PC-9 (cell line): ENCODE measurements around the gene CADM1. TPM values are rescaled to one million over a fixed set of nuclear protein-coding genes. Genes with fewer than 3 reads are reported as not detected.

Experiments used
- BruUV-seq: library from RNA; stranded (reverse); fragments of 400-500 nt; replicated peaks from 2 replicates; lab custom pipeline; 2021; lab: Mats Ljungman, UMichigan
- CTCF ChIA-PET: fragments of 300-600 bp; sonication (Branson Sonifier 250); formaldehyde crosslinking; loops from one replicate; lab custom pipeline; 2022; ENCODE audit warnings: antibody characterized with exemption; lab: Charles Lee
- POLR2A ChIA-PET: fragments of 300-600 bp; sonication (Branson Sonifier 250); formaldehyde crosslinking; loops from one replicate; lab custom pipeline; 2022; ENCODE audit warnings: antibody characterized with exemption; ENCODE audit not compliant: unreplicated experiment; lab: Charles Lee
- DNase-seq, 2 experiments: peaks; one replicate each; pipeline versions ENCODE4 v3.0.0 to v3.0.0-alpha.2; 2015 to 2022; ENCODE audit warnings: mixed read lengths in 1 of 2
- H2AFZ ChIP-seq: fragments of 200-600 bp; sonication (generic); 2 replicates; pipeline ENCODE4 v1.8.1; 2017; ENCODE audit warnings: antibody characterized with exemption
- H3F3A ChIP-seq: fragments of 200-600 bp; sonication (generic); 2 replicates; pipeline ENCODE4 v1.8.1; 2017; ENCODE audit warnings: antibody characterized with exemption, mild to moderate bottlenecking, low read depth; ENCODE audit not compliant: insufficient read depth
- H3K27ac ChIP-seq: fragments of 200-600 bp; sonication (generic); 2 replicates; pipeline ENCODE4 v1.6.1; 2016; ENCODE audit warnings: mixed run types
- H3K27me3 ChIP-seq: fragments of 200-600 bp; sonication (generic); 2 replicates; pipeline ENCODE4 v1.6.1; 2016; ENCODE audit warnings: low read depth, mixed run types; ENCODE audit not compliant: insufficient read depth
- H3K36me3 ChIP-seq: fragments of 200-600 bp; sonication (generic); 2 replicates; pipeline ENCODE4 v1.6.1; 2016; ENCODE audit warnings: low read depth, mixed run types
- H3K4me1 ChIP-seq: fragments of 200-600 bp; sonication (generic); replicated peaks from 2 replicates; pipeline ENCODE4 v1.6.1; 2016; ENCODE audit warnings: mixed run types; ENCODE audit not compliant: insufficient read depth
- H3K4me2 ChIP-seq: fragments of 200-600 bp; sonication (generic); 2 replicates; pipeline ENCODE4 v1.6.1; 2017; ENCODE audit warnings: mixed run types
- H3K4me3 ChIP-seq: fragments of 200-600 bp; sonication (generic); 2 replicates; pipeline ENCODE4 v1.6.1; 2016; ENCODE audit warnings: mixed run types
- H3K79me2 ChIP-seq: fragments of 200-600 bp; sonication (generic); 2 replicates; pipeline ENCODE4 v1.6.1; 2017; ENCODE audit warnings: low read depth, mixed run types
- H3K9me2 ChIP-seq: fragments of 200-600 bp; sonication (generic); 2 replicates; pipeline ENCODE4 v1.8.1; 2017; ENCODE audit warnings: mild to moderate bottlenecking; ENCODE audit not compliant: insufficient read depth
- H3K9me3 ChIP-seq: fragments of 200-600 bp; sonication (generic); 2 replicates; pipeline ENCODE4 v1.8.1; 2016; ENCODE audit warnings: low read depth; ENCODE audit not compliant: insufficient read depth
- H4K20me1 ChIP-seq: fragments of 200-600 bp; sonication (generic); 2 replicates; pipeline ENCODE4 v1.8.1; 2017; ENCODE audit not compliant: insufficient read depth
- CTCF ChIP-seq: fragments of 200-600 bp; sonication (generic); conservative IDR thresholded peaks from 2 replicates; pipeline ENCODE4 v1.6.1; 2017; ENCODE audit warnings: mixed run types, antibody characterized with exemption, mild to moderate bottlenecking, moderate library complexity
- EZH2 ChIP-seq: fragments of 200-600 bp; sonication (generic); IDR thresholded peaks from 2 replicates; pipeline ENCODE4 v1.8.0; 2017; ENCODE audit warnings: antibody characterized with exemption, low read depth
- intact Hi-C: fragments of 100-400 bp; cut with micrococcal nuclease; formaldehyde crosslinking; loops from one replicate; pipeline ENCODE4 v1.10.0; 2022; ENCODE audit not compliant: unreplicated experiment
- total RNA-seq: library from RNA; stranded (reverse); gene quantifications from 2 replicates; pipeline ENCODE4 v1.2.3, GENCODE V29; 2021

CADM1 gene
- total RNA-seq, 1 experiment from 2014 or later = not detected

- DNase-seq = no peak
- Histone ChIP-seq H3K4me3 (no peak overlapping the region), H4K20me1 (peaks cover 4% of the 10 kb centered on the region; the same call in 1 of the 2 replicates), H3F3A (no peaks in the 10 kb centered on the region), H3K79me2 (no peaks in the 10 kb centered on the region), H3K4me2 (no peak overlapping the region), H3K9me2 (no peaks in the 10 kb centered on the region), H3K27me3 (0 out of 2 replicates have a peak, but pooled peaks cover 7% of the 10 kb centered on the region), H3K4me1 (no peaks in the 10 kb centered on the region), H3K36me3 (no peaks in the 10 kb centered on the region), H3K27ac (no peak overlapping the region), H3K9me3 (no peaks in the 10 kb centered on the region), H2AFZ (no peak overlapping the region)
- no TSS peak for BruUV-seq
- POLR2A ChIA-PET = no interaction called here
- intact Hi-C loops = no loop called here
- CTCF ChIA-PET = no interaction called here
- TF ChIP-seq CTCF = no peak
- TF ChIP-seq EZH2 = no peak
Observed at GRCh38 chr11:115521825-115522224, 17.6 kb upstream of the CADM1 start.

GRCh38 chr11:115518983-115519628, 14.9 kb upstream of the CADM1 start:
- POLR2A ChIA-PET = no interaction called here
- no peaks in the 10 kb centered on the region for H4K20me1 ChIP-seq
- H3K4me2 ChIP-seq = no peak overlapping the region
- no peaks in the 10 kb centered on the region for H3K9me3 ChIP-seq
- 0 out of 2 replicates have a peak, but pooled peaks cover 7% of the 10 kb centered on the region for H3K27me3 ChIP-seq
- intact Hi-C loops = no loop called here
- H3K9me2 ChIP-seq = no peaks in the 10 kb centered on the region
- no peaks in the 10 kb centered on the region for H3K36me3 ChIP-seq
- no peak overlapping the region for H2AFZ ChIP-seq
- H3K4me1 ChIP-seq = no peaks in the 10 kb centered on the region
- no TSS peak for BruUV-seq
- no peak for DNase-seq
- no peak overlapping the region for H3K27ac ChIP-seq
- no peaks in the 10 kb centered on the region for H3K79me2 ChIP-seq
- CTCF ChIA-PET = no interaction called here
- H3F3A ChIP-seq = no peaks in the 10 kb centered on the region
- TF ChIP-seq CTCF (no peak), EZH2 (no peak)
- no peak overlapping the region for H3K4me3 ChIP-seq

- Histone ChIP-seq H3K4me3 (no peak overlapping the region), H2AFZ (no peak overlapping the region), H3K79me2 (no peaks in the 10 kb centered on the region), H4K20me1 (no peaks in the 10 kb centered on the region), H3K27ac (no peak overlapping the region), H3K27me3 (0 out of 2 replicates have a peak, but pooled peaks cover 4% of the 10 kb centered on the region), H3K4me2 (no peak overlapping the region), H3K9me2 (no peaks in the 10 kb centered on the region), H3K36me3 (no peaks in the 10 kb centered on the region), H3K9me3 (no peaks in the 10 kb centered on the region), H3K4me1 (no peaks in the 10 kb centered on the region), H3F3A (no peaks in the 10 kb centered on the region)
- CTCF ChIA-PET = no interaction called here
- intact Hi-C loops = no loop called here
- BruUV-seq = no TSS peak
- TF ChIP-seq EZH2 (no peak), CTCF (no peak)
- POLR2A ChIA-PET = no interaction called here
- no peak for DNase-seq
Observed at GRCh38 chr11:115515647-115516395, 11.6 kb upstream of the CADM1 start.
